H1 (cell line): ENCODE results near the gene ALDH1A3. TPM values are rescaled to one million over a fixed set of nuclear protein-coding genes. Genes with fewer than 3 reads are reported as not detected.

ENCODE experiments used
- CTCF ChIA-PET: fragments of 300-600 bp; sonication (Branson Sonifier 250); formaldehyde crosslinking; loops from one replicate; lab custom pipeline; 2021; ENCODE audit not compliant: partially characterized antibody; lab: Charles Lee
- POLR2A ChIA-PET: fragments of 300-600 bp; sonication (Branson Sonifier 250); formaldehyde crosslinking; loops from one replicate; lab custom pipeline; 2021; ENCODE audit warnings: inconsistent platforms; ENCODE audit not compliant: partially characterized antibody; lab: Charles Lee
- DNase-seq, 2 experiments: peaks; one replicate each; pipeline versions ENCODE4 v3.0.0 to v3.0.0-alpha.2; 2010 to 2022; ENCODE audit warnings: low spot score in 2 of 2, low read depth in 1 of 2, mixed read lengths in 1 of 2
- FAIRE-seq: peaks from 2 replicates; lab custom pipeline; 2011; peaks lifted over from hg19 to GRCh38; lab: Jason Lieb, UNC
- H2AFZ ChIP-seq: 2 replicates; pipeline ENCODE4 v1.8.1; 2012; ENCODE audit warnings: low read length, inconsistent platforms
- H2AK5ac ChIP-seq: 2 replicates; pipeline ENCODE4 v1.6.1; 2013; ENCODE audit warnings: low read depth, low read length
- H2BK120ac ChIP-seq: replicated peaks from 2 replicates; pipeline ENCODE3; 2013; ENCODE audit warnings: low read depth, low read length, inconsistent platforms
- H2BK12ac ChIP-seq: 2 replicates; pipeline ENCODE4 v1.6.1; 2013; ENCODE audit warnings: low read depth, low read length
- H2BK15ac ChIP-seq: 2 replicates; pipeline ENCODE4 v1.6.1; 2013; ENCODE audit warnings: low read length
- H2BK20ac ChIP-seq: 2 replicates; pipeline ENCODE4 v1.6.1; 2013; ENCODE audit warnings: low read length
- H2BK5ac ChIP-seq: 2 replicates; pipeline ENCODE4 v1.6.1; 2013; ENCODE audit warnings: low read depth, low read length
- H3K14ac ChIP-seq: 2 replicates; pipeline ENCODE4 v1.6.1; 2013; ENCODE audit warnings: inconsistent platforms; ENCODE audit not compliant: insufficient read length
- H3K18ac ChIP-seq: 2 replicates; pipeline ENCODE4 v1.6.1; 2013; ENCODE audit warnings: low read length; ENCODE audit errors: extremely low read depth
- H3K23ac ChIP-seq: 2 replicates; pipeline ENCODE4 v1.6.1; 2013; ENCODE audit warnings: inconsistent platforms; ENCODE audit not compliant: insufficient read length
- H3K23me2 ChIP-seq: 2 replicates; pipeline ENCODE4 v1.6.1; 2013; ENCODE audit warnings: low read depth, low read length
- H3K27ac ChIP-seq: 2 replicates; pipeline ENCODE4 v1.6.1; 2011; ENCODE audit warnings: low read depth, low read length, inconsistent platforms
- H3K27me3 ChIP-seq, 4 experiments: replicated peaks in 1 of 4; 1 replicate in 1 of 4; 2 replicates in 3 of 4; pipeline versions ENCODE4 v1.6.1 to v1.8.1; 2011 to 2013; ENCODE audit warnings: low read length in 3 of 4, mild to moderate bottlenecking in 3 of 4, inconsistent platforms in 2 of 4, mixed read lengths in 2 of 4, moderate library complexity in 1 of 4; ENCODE audit not compliant: control insufficient read depth in 3 of 4, insufficient read depth in 3 of 4; ENCODE audit errors: extremely low read depth in 1 of 4
- H3K36me3 ChIP-seq, 4 experiments: 2 replicates each; pipeline versions ENCODE4 v1.6.1 to v1.8.1; 2011 to 2013; ENCODE audit warnings: mild to moderate bottlenecking in 4 of 4, low read length in 3 of 4, moderate library complexity in 2 of 4, control low read depth in 1 of 4, inconsistent platforms in 1 of 4; ENCODE audit not compliant: insufficient read depth in 4 of 4, control insufficient read depth in 2 of 4
- H3K4ac ChIP-seq: replicated peaks from 2 replicates; pipeline ENCODE3; 2013; ENCODE audit warnings: low read length, low read depth, mixed read lengths, inconsistent platforms; ENCODE audit not compliant: insufficient read length
- H3K4me1 ChIP-seq, 4 experiments: replicated peaks in 1 of 4; 1 replicate in 1 of 4; 2 replicates in 3 of 4; pipeline versions ENCODE4 v1.6.1 to v1.8.1; 2011 to 2013; ENCODE audit warnings: low read length in 3 of 4, inconsistent platforms in 2 of 4, mixed read lengths in 1 of 4; ENCODE audit not compliant: insufficient read depth in 4 of 4, control insufficient read depth in 3 of 4
- H3K4me2 ChIP-seq, 2 experiments: 2 replicates each; pipeline versions ENCODE4 v1.6.1 to v1.8.1; 2011 to 2013; ENCODE audit warnings: low read depth in 2 of 2, low read length in 2 of 2, control low read depth in 1 of 2, inconsistent platforms in 1 of 2, mild to moderate bottlenecking in 1 of 2; ENCODE audit not compliant: insufficient read depth in 1 of 2
- H3K4me3 ChIP-seq, 4 experiments: fragments of 200-600, 300-600 bp in 1 of 4; sonication (generic), shearing (Covaris generic), sonication (Bioruptor Twin) in 1 of 4; 2 replicates each; pipeline versions ENCODE4 v1.5.1 to v1.8.1; 2011 to 2016; ENCODE audit warnings: low read length in 4 of 4, low read depth in 3 of 4, control low read depth in 2 of 4, inconsistent platforms in 2 of 4, mild to moderate bottlenecking in 2 of 4, mixed read lengths in 1 of 4, moderate library complexity in 1 of 4; ENCODE audit not compliant: insufficient read depth in 2 of 4; ENCODE audit errors: extremely low read depth in 1 of 4
- H3K56ac ChIP-seq: replicated peaks from 2 replicates; pipeline ENCODE3; 2013; ENCODE audit warnings: low read depth, mild to moderate bottlenecking, mixed read lengths, low read length, inconsistent platforms; ENCODE audit not compliant: insufficient read length
- H3K79me1 ChIP-seq: 2 replicates; pipeline ENCODE4 v1.6.1; 2013; ENCODE audit warnings: low read depth, low read length, control low read depth
- H3K79me2 ChIP-seq, 2 experiments: 2 replicates each; pipeline versions ENCODE4 v1.6.1 to v1.8.1; 2012 to 2013; ENCODE audit warnings: low read length in 2 of 2, mild to moderate bottlenecking in 2 of 2, inconsistent platforms in 1 of 2; ENCODE audit not compliant: insufficient read depth in 2 of 2, control insufficient read depth in 1 of 2
- H3K9ac ChIP-seq, 4 experiments: replicated peaks in 1 of 4; 1 replicate in 1 of 4; 2 replicates in 3 of 4; pipeline versions ENCODE4 v1.6.1 to v1.8.1; 2011 to 2013; ENCODE audit warnings: low read depth in 3 of 4, low read length in 3 of 4, control low read depth in 2 of 4, mild to moderate bottlenecking in 2 of 4, moderate library complexity in 2 of 4, inconsistent platforms in 1 of 4; ENCODE audit errors: extremely low read depth in 1 of 4
- H3K9me3 ChIP-seq, 2 experiments: 2 replicates each; pipeline versions ENCODE4 v1.6.1 to v1.8.1; 2012 to 2013; ENCODE audit warnings: mild to moderate bottlenecking in 2 of 2, moderate library complexity in 2 of 2, control low read depth in 1 of 2, inconsistent platforms in 1 of 2, low read depth in 1 of 2, low read length in 1 of 2, mixed read lengths in 1 of 2; ENCODE audit not compliant: insufficient read depth in 2 of 2
- H4K20me1 ChIP-seq, 2 experiments: replicated peaks in 1 of 2; 2 replicates each; pipeline versions ENCODE3 to v1.8.1; 2011 to 2013; ENCODE audit warnings: inconsistent platforms in 2 of 2, low read length in 2 of 2, mild to moderate bottlenecking in 1 of 2; ENCODE audit not compliant: insufficient read depth in 2 of 2, control insufficient read depth in 1 of 2
- H4K5ac ChIP-seq: 2 replicates; pipeline ENCODE4 v1.6.1; 2013; ENCODE audit warnings: low read length, low read depth, mixed read lengths, inconsistent platforms; ENCODE audit not compliant: insufficient read length
- H4K8ac ChIP-seq: 2 replicates; pipeline ENCODE4 v1.8.0; 2013; ENCODE audit warnings: mild to moderate bottlenecking, moderate library complexity, low read length, inconsistent platforms; ENCODE audit not compliant: insufficient read depth; ENCODE audit errors: extremely low read depth
- H4K91ac ChIP-seq: replicated peaks from 2 replicates; pipeline ENCODE3; 2013; ENCODE audit warnings: low read length, mixed read lengths, inconsistent platforms; ENCODE audit not compliant: insufficient read length
- CTBP2 ChIP-seq: IDR thresholded peaks from 2 replicates; pipeline ENCODE4 v1.7.0; 2011; ENCODE audit warnings: borderline replicate concordance, mild to moderate bottlenecking, moderate library complexity, mixed read lengths, low read length; ENCODE audit not compliant: insufficient read depth, insufficient read length
- JUN ChIP-seq: IDR thresholded peaks from 2 replicates; pipeline ENCODE4 v1.6.1; 2011; ENCODE audit warnings: low read depth, mild to moderate bottlenecking, improper control_type of control experiment, low read length
- MAFK ChIP-seq: IDR thresholded peaks from 2 replicates; pipeline ENCODE4 v1.6.1; 2012; ENCODE audit warnings: low read depth, mild to moderate bottlenecking, improper control_type of control experiment, low read length
- NANOG ChIP-seq: IDR thresholded peaks from 2 replicates; pipeline ENCODE4 v1.6.1; 2011; ENCODE audit warnings: low read length, low read depth, mild to moderate bottlenecking, inconsistent platforms; ENCODE audit not compliant: insufficient read depth, poor library complexity, severe bottlenecking
- POU5F1 ChIP-seq: IDR thresholded peaks from 2 replicates; pipeline ENCODE4 v1.6.1; 2011; ENCODE audit warnings: low read depth, mild to moderate bottlenecking, low read length, moderate library complexity
- RBBP5 ChIP-seq: IDR thresholded peaks from 2 replicates; pipeline ENCODE4 v1.7.1; 2012; ENCODE audit warnings: low read depth, mild to moderate bottlenecking, inconsistent platforms, low read length, moderate library complexity, borderline replicate concordance
- RNF2 ChIP-seq: fragments of 200-900, 300-1000 bp; sonication (generic); IDR thresholded peaks from 2 replicates; pipeline ENCODE4 v1.7.1; 2016; ENCODE audit warnings: borderline replicate concordance, low read depth, mild to moderate bottlenecking, antibody characterized with exemption, low read length; ENCODE audit not compliant: poor library complexity, severe bottlenecking; ENCODE audit errors: missing control alignments
- SIN3A ChIP-seq, 2 experiments: IDR thresholded peaks in 1 of 2; conservative IDR thresholded peaks in 1 of 2; 2 replicates each; pipeline ENCODE4 v1.6.1; 2011 to 2012; ENCODE audit warnings: low read length in 2 of 2, improper control_type of control experiment in 1 of 2, low read depth in 1 of 2, mild to moderate bottlenecking in 1 of 2
- SIX5 ChIP-seq: IDR thresholded peaks from 2 replicates; pipeline ENCODE4 v1.6.1; 2011; ENCODE audit warnings: mild to moderate bottlenecking, low read depth, low read length
- SRF ChIP-seq: IDR thresholded peaks from 2 replicates; pipeline ENCODE4 v1.6.1; 2011; ENCODE audit warnings: mild to moderate bottlenecking, low read depth, low read length, moderate library complexity
- TAF1 ChIP-seq: IDR thresholded peaks from 2 replicates; pipeline ENCODE4 v1.6.1; 2011; ENCODE audit warnings: mild to moderate bottlenecking, low read depth, low read length
- TEAD4 ChIP-seq: IDR thresholded peaks from 2 replicates; pipeline ENCODE4 v1.6.1; 2012; ENCODE audit warnings: low read depth, low read length, inconsistent platforms, mixed read lengths
- WGBS, 2 experiments: shearing (Covaris generic) in 1 of 2; methylation state at CpG; one replicate each; pipeline versions ENCODE4 v1.1.6 to v1.1.7; 2013 to 2015; ENCODE audit warnings: low lambda C conversion rate in 2 of 2, mixed read lengths in 2 of 2, inconsistent platforms in 1 of 2, low coverage in 1 of 2, missing lambda C conversion rate in 1 of 2; ENCODE audit not compliant: insufficient replicate concordance in 2 of 2, insufficient coverage in 1 of 2, insufficient read length in 1 of 2; ENCODE audit errors: extremely low coverage in 1 of 2, missing lambda C conversion rate in 1 of 2; 5-methylcytosine and 5-hydroxymethylcytosine counted together
- polyA plus RNA-seq, 7 experiments: library from polyadenylated mRNA; depleted of rRNA in 3 of 7; stranded (reverse) in 5 of 7; unstranded in 2 of 7; fragments of >200 nt in 5 of 7; fragments of 200-250 nt in 2 of 7; gene quantifications; 1 replicate in 5 of 7; 2 replicates in 1 of 7; 4 replicates in 1 of 7; pipeline versions ENCODE4 v1.2.1 to v1.2.3, GENCODE V29; 2011 to 2013; ENCODE audit warnings: missing spikeins in 2 of 7, mixed read lengths in 2 of 7
- total RNA-seq: library from RNA; stranded (reverse); fragmentation: NEBNext Ultra II Directional; extraction: Animal tissue kit (Norgen Biotek cat#: 25700); gene quantifications from 2 replicates; pipeline ENCODE4 v1.2.1, GENCODE V29; 2021
- TF ChIP-seq, protein P1 (sequence below): IDR thresholded peaks from 2 replicates; pipeline ENCODE4 v1.6.1; 2011; ENCODE audit warnings: low read length, improper control_type of control experiment

Gene ALDH1A3
- total and polyA plus RNA-seq, 2 of the 8 experiments (the other 6 are each of a cell fraction or from before 2014, with no cell fraction given): 2.2 to 5.5 TPM

GRCh38 chr15:100852630-100853029 lies 27.0 kb upstream of the ALDH1A3 start:
- Histone ChIP-seq H3K27ac (no peak overlapping the region), H4K91ac (no peak overlapping the region), H4K5ac (no peak overlapping the region), H3K9me3 (no peaks in the 10 kb centered on the region), H3K14ac (no peak overlapping the region), H2BK5ac (no peak overlapping the region), H4K20me1 (no peaks in the 10 kb centered on the region), H2BK20ac (no peak overlapping the region), H3K4me2 (no peak overlapping the region), H3K4ac (no peak overlapping the region), H2AK5ac (no peak overlapping the region), H3K4me1 (no peaks in the 10 kb centered on the region), H2BK120ac (no peak overlapping the region), H3K4me3 (no peak overlapping the region), H3K79me1 (no peaks in the 10 kb centered on the region), H3K18ac (no peak overlapping the region), H3K36me3 (no peaks in the 10 kb centered on the region), H3K9ac (no peak overlapping the region), H3K27me3 (no peaks in the 10 kb centered on the region), H4K8ac (no peak overlapping the region), H3K79me2 (no peaks in the 10 kb centered on the region), H3K56ac (no peak overlapping the region), H2BK15ac (no peak overlapping the region), H3K23ac (no peak overlapping the region), H2BK12ac (no peak overlapping the region), H3K23me2 (no peaks in the 10 kb centered on the region), H2AFZ (no peak overlapping the region)
- ChIA-PET POLR2A (no interaction called here), CTCF (interaction anchor here (0.6 to 3.9 kb wide), 5 partner anchors 10 to 117 kb away, joined by 3 to 29 read pairs (median 4); no protein-coding TSS in a partner anchor)
- 100% methylated on average over 4 of the region's 4 CpGs; no CpG with 5 or more reads in 1 of the 2 experiments for WGBS, 2 experiments
- FAIRE-seq (no peak), DNase-seq (no peak)
- TF ChIP-seq, protein P1, sequence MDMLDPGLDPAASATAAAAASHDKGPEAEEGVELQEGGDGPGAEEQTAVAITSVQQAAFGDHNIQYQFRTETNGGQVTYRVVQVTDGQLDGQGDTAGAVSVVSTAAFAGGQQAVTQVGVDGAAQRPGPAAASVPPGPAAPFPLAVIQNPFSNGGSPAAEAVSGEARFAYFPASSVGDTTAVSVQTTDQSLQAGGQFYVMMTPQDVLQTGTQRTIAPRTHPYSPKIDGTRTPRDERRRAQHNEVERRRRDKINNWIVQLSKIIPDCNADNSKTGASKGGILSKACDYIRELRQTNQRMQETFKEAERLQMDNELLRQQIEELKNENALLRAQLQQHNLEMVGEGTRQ: no peak
- TF ChIP-seq SRF (no peak), MAFK (no peak), SIN3A (conservative IDR thresholded peaks at IDR 0.05 in 1 of 2, IDR thresholded peaks at IDR 0.05 in 1 of 2; ENCODE audit: low read depth in 1 of 2, low read length in 2 of 2) (no peak), JUN (no peak), RBBP5 (no peak), POU5F1 (no peak), RNF2 (no peak), TEAD4 (no peak), SIX5 (no peak), TAF1 (no peak), NANOG (no peak), CTBP2 (no peak)
